ENCODE data around the gene BCORL1. TPM values are rescaled to one million over a fixed set of nuclear protein-coding genes. Genes with fewer than 3 reads are reported as not detected.
A peak's percentile ranks its signal among the peaks of the same experiment; 100 is the strongest.

BCORL1 gene
- total and polyA plus RNA-seq, 2 of the 4 experiments (the other 2 are of a cell fraction) = 0.54 to 1.6 TPM

GRCh38 chrX:129932821-129933321, 49.6 kb upstream of the BCORL1 start:
- TF ChIP-seq MAZ (IDR thresholded peaks at IDR 0.05; ENCODE audit: borderline replicate concordance, low read depth, low read length) = no peak
- no peak for TF ChIP-seq BHLHE40 (IDR thresholded peaks at IDR 0.05; ENCODE audit: low read depth, low read length)
- no peak for TF ChIP-seq CTCF (conservative IDR thresholded peaks at IDR 0.05; ENCODE audit: low read depth, low read length)
- no peak for TF ChIP-seq CEBPB (IDR thresholded peaks at IDR 0.05; ENCODE audit: low read depth, low read length)
- no peak for TF ChIP-seq POLR2A (IDR thresholded peaks at IDR 0.05; ENCODE audit: low read depth, low read length)
- no peak for TF ChIP-seq MAFK (IDR thresholded peaks at IDR 0.05; ENCODE audit: low read depth, low read length)
- TF ChIP-seq RAD21 (IDR thresholded peaks at IDR 0.05; ENCODE audit: low read length) = no peak
- TF ChIP-seq SMC3 (IDR thresholded peaks at IDR 0.05; ENCODE audit: low read depth, low read length) = no peak
- no peak for TF ChIP-seq FOS (IDR thresholded peaks at IDR 0.05; ENCODE audit: low read depth, low read length)
- no peak for TF ChIP-seq MXI1 (IDR thresholded peaks at IDR 0.05; ENCODE audit: borderline replicate concordance, low read depth, low read length)
- TF ChIP-seq RFX5 (IDR thresholded peaks at IDR 0.05; ENCODE audit: low read depth, low read length) = no peak
- TF ChIP-seq NFE2L2 (IDR thresholded peaks at IDR 0.05; ENCODE audit: low read depth, low read length) = no peak
- intact Hi-C loops (cut with micrococcal nuclease) (loop anchor here (2.0 kb wide), 1 partner anchor 128 kb away; no protein-coding TSS in a partner anchor), in situ Hi-C loops (cut with MboI; ENCODE audit: low sequenced_read_pairs) (no loop called here), dilution Hi-C loops (cut with HindIII; ENCODE audit: low sequenced_read_pairs, unreplicated experiment) (no loop called here)
- Histone ChIP-seq H4K91ac (ENCODE audit: insufficient read depth, low read depth, low read length) (no peak overlapping the region), H2AK9ac (replicated peaks; ENCODE audit: low read depth, low read length, poor library complexity) (no peak overlapping the region), H3K4me1 (ENCODE audit: control insufficient read depth, insufficient read depth, low read length) (no peaks in the 10 kb centered on the region), H2AFZ (replicated peaks; ENCODE audit: low read length, poor library complexity) (peak overlapping the region; percentile 89), H3K9me1 (ENCODE audit: insufficient read depth, low read length) (no peaks in the 10 kb centered on the region), H3K4ac (ENCODE audit: low read depth, low read length) (peak overlapping the region; percentile 35; the same call in 1 of the 2 replicates), H3K18ac (ENCODE audit: low read depth, low read length) (no peak overlapping the region), H2AK5ac (ENCODE audit: low read depth, low read length) (no peak overlapping the region), H4K20me1 (ENCODE audit: insufficient read depth, low read length) (no peaks in the 10 kb centered on the region), H3K56ac (ENCODE audit: extremely low read depth, insufficient read depth, low read length) (no peak overlapping the region), H3K27me3 (ENCODE audit: control insufficient read depth, insufficient read depth, low read length) (peaks cover 36% of the 10 kb centered on the region), H3K27ac (ENCODE audit: insufficient read depth, low read length) (peak overlapping the region; percentile 9; the same call in 1 of the 2 replicates), H3K4me2 (ENCODE audit: low read depth, low read length) (peak overlapping the region; percentile 57), H2BK5ac (ENCODE audit: low read depth, low read length, poor library complexity, severe bottlenecking) (no peak overlapping the region), H4K8ac (ENCODE audit: low read depth in 2 of 2, low read length in 2 of 2) (peak overlapping the region in 1 of 2 experiments; percentile 84; a peak in 1 of 4 replicates), H3K36me3 (ENCODE audit: control insufficient read depth, insufficient read depth, low read length) (0 out of 2 replicates have a peak, but pooled peaks cover 2% of the 10 kb centered on the region), H3K9me3 (ENCODE audit: control insufficient read depth, insufficient read depth, low read length) (no peaks in the 10 kb centered on the region), H4K5ac (ENCODE audit: low read depth, low read length) (peak overlapping the region; percentile 8; the same call in 1 of the 2 replicates), H2BK15ac (ENCODE audit: low read depth, low read length) (no peak overlapping the region), H3K23ac (ENCODE audit: low read depth, low read length) (peak overlapping the region; percentile 78; the same call in 1 of the 2 replicates), H2BK20ac (ENCODE audit: low read depth, low read length) (no peak overlapping the region), H3K79me1 (ENCODE audit: low read depth in 1 of 2, low read length in 2 of 2) (peaks cover 0 to 4% of the 10 kb centered on the region in 2 experiments; a peak in 1 of 4 replicates), H3K9ac (ENCODE audit: low read depth, low read length) (peak overlapping the region; percentile 36; the same call in 1 of the 2 replicates), H3K4me3 (ENCODE audit: insufficient read depth, low read depth, low read length) (peak overlapping the region; percentile 78), H2BK120ac (ENCODE audit: low read depth, low read length) (no peak overlapping the region), H3K14ac (replicated peaks; ENCODE audit: low read depth, low read length) (no peak overlapping the region)
- POLR2A ChIA-PET (ENCODE audit: unreplicated experiment) = no interaction called here
- DNase-seq (no peak), ATAC-seq (ENCODE audit: low read depth) (no peak)
- BruUV-seq (replicated peaks) = no TSS peak
- CTCF ChIA-PET = no interaction called here
- 64% methylated on average over 18 of the region's 47 CpGs; no CpG with 5 or more reads in 1 of the 2 experiments for WGBS, 2 experiments (ENCODE audit: extremely low coverage in 2 of 2, insufficient read length in 1 of 2)

Measured in IMR-90 (cell line).